ENCODE data around the gene MIER3. TPM values are rescaled to one million over a fixed set of nuclear protein-coding genes. Genes with fewer than 3 reads are reported as not detected.

MIER3 gene
- polyA plus RNA-seq, 2 of the 4 experiments (the other 2 are of a cell fraction) = 9.4 to 26.1 TPM

- no peak for FAIRE-seq
Measured at GRCh38 chr5:56898213-56898612, 53.7 kb downstream of the MIER3 start.

GRCh38 chr5:56896763-56897162 is 55.2 kb downstream of the MIER3 start:
- H3K4me1 ChIP-seq = no peaks in the 10 kb centered on the region
- no peak overlapping the region for H3K4me2 ChIP-seq
- no peak overlapping the region for H3K4me3 ChIP-seq
- POLR2A ChIA-PET = interaction anchor here (1.0 kb wide), 1 partner anchor 12 kb away, joined by 3 read pairs; no protein-coding TSS in a partner anchor
- ATAC-seq (no peak), FAIRE-seq (no peak), DNase-seq (ENCODE audit: low read depth in 1 of 2, low spot score in 1 of 2) (no peak)
- CTCF ChIA-PET = interaction anchor here (0.7 to 11.8 kb wide), 8 partner anchors 8 to 632 kb away, joined by 3 to 112 read pairs (median 3); no protein-coding TSS in a partner anchor
- no peaks in the 10 kb centered on the region for H3K9me3 ChIP-seq
- TF ChIP-seq HEYL (CRISPR knock-in tag; IDR thresholded peaks at IDR 0.05) = no peak
- no peak for TF ChIP-seq KDM1A (IDR thresholded peaks at IDR 0.05; ENCODE audit: low read depth)
- no peak for TF ChIP-seq REST (IDR thresholded peaks at IDR 0.05)
- no peak for TF ChIP-seq ZC3H11A (IDR thresholded peaks at IDR 0.05)
- no peak for TF ChIP-seq RAD21 (conservative IDR thresholded peaks at IDR 0.05 in 1 of 2, IDR thresholded peaks at IDR 0.05 in 1 of 2)
- no peak for TF ChIP-seq MAFK (IDR thresholded peaks at IDR 0.05; ENCODE audit: partially characterized antibody)
- TF ChIP-seq RCOR1 (IDR thresholded peaks at IDR 0.05; ENCODE audit: low read depth, low read length) = no peak
- no peak for TF ChIP-seq HMGXB4 (CRISPR knock-in tag; IDR thresholded peaks at IDR 0.05; ENCODE audit: borderline replicate concordance)
- peak in 1 of 2 experiments; percentile 72; a peak in 2 of 4 replicates for TF ChIP-seq CEBPB (IDR thresholded peaks at IDR 0.05)
- WGBS (ENCODE audit: missing lambda C conversion rate) = 93% methylated on average over 4 of the region's 4 CpGs
- H3K27ac ChIP-seq = no peak overlapping the region

More at GRCh38 chr5:56898213-56898612, 53.7 kb downstream of the MIER3 start:
- no peaks in the 10 kb centered on the region for H3K4me1 ChIP-seq
- H3K4me3 ChIP-seq = no peak overlapping the region
- DNase-seq (ENCODE audit: low read depth in 1 of 2, low spot score in 1 of 2) (no peak), ATAC-seq (no peak)
- CTCF ChIA-PET = interaction anchor here (0.8 to 11.8 kb wide), 7 partner anchors 8 to 628 kb away, joined by 3 to 112 read pairs (median 7); no protein-coding TSS in a partner anchor
- no peaks in the 10 kb centered on the region for H3K9me3 ChIP-seq
- TF ChIP-seq FOSB (CRISPR knock-in tag; IDR thresholded peaks at IDR 0.05) (no peak), POLR2AphosphoS2 (conservative IDR thresholded peaks at IDR 0.05; ENCODE audit: low read length) (no peak), CBX8 (IDR thresholded peaks at IDR 0.05) (no peak), HOXB5 (CRISPR knock-in tag; IDR thresholded peaks at IDR 0.05) (no peak), USF2 (IDR thresholded peaks at IDR 0.05) (no peak), ZC3H11A (IDR thresholded peaks at IDR 0.05) (no peak), HES2 (IDR thresholded peaks at IDR 0.05) (no peak), HMGXB4 (CRISPR knock-in tag; IDR thresholded peaks at IDR 0.05; ENCODE audit: borderline replicate concordance) (no peak), MYC (IDR thresholded peaks at IDR 0.05; ENCODE audit: borderline replicate concordance, low read length) (no peak), FOXS1 (CRISPR knock-in tag; IDR thresholded peaks at IDR 0.05) (no peak), TP53 (CRISPR knock-in tag; IDR thresholded peaks at IDR 0.05) (no peak), HOXA7 (CRISPR knock-in tag; IDR thresholded peaks at IDR 0.05) (no peak), CTCF (IDR thresholded peaks at IDR 0.05) (no peak), CHD2 (IDR thresholded peaks at IDR 0.05; ENCODE audit: low read length, partially characterized antibody) (no peak), ZFP36 (IDR thresholded peaks at IDR 0.05; ENCODE audit: borderline replicate concordance, partially characterized antibody) (no peak)
- WGBS (ENCODE audit: missing lambda C conversion rate) = 89% methylated on average over 4 of the region's 4 CpGs
- no peak overlapping the region for H3K27ac ChIP-seq
- no peak overlapping the region for H3K4me2 ChIP-seq
- POLR2A ChIA-PET = no interaction called here

Data from A549 (cell line).